ENCODE measurements around the gene TAC4.

DNA sequence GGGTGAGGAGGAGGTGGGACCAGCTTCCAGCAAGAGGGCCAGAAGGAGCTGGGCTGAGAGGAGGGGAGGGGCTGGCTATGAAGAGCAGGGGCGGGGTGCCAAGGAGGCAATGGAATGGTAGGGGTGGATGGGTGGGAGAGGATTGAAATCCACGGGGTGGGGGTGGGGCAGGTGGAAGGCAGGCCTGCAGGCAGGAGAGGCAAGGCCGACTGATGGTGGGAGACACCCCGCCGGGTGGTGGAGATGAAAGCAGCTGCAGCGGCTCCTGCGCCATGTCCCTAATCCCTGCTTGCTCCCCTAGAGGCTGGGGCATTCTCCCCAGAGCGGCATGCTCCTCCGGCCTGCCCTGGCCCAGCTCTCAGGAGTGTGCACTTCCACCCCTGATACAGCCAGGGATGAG, 27.8 kb upstream of the TAC4 start:
- TF ChIP-seq, protein P1, sequence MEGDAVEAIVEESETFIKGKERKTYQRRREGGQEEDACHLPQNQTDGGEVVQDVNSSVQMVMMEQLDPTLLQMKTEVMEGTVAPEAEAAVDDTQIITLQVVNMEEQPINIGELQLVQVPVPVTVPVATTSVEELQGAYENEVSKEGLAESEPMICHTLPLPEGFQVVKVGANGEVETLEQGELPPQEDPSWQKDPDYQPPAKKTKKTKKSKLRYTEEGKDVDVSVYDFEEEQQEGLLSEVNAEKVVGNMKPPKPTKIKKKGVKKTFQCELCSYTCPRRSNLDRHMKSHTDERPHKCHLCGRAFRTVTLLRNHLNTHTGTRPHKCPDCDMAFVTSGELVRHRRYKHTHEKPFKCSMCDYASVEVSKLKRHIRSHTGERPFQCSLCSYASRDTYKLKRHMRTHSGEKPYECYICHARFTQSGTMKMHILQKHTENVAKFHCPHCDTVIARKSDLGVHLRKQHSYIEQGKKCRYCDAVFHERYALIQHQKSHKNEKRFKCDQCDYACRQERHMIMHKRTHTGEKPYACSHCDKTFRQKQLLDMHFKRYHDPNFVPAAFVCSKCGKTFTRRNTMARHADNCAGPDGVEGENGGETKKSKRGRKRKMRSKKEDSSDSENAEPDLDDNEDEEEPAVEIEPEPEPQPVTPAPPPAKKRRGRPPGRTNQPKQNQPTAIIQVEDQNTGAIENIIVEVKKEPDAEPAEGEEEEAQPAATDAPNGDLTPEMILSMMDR (IDR thresholded peaks at IDR 0.05 in 2 of 3, conservative IDR thresholded peaks at IDR 0.05 in 1 of 3; ENCODE audit: insufficient read depth in 2 of 3, low read depth in 1 of 3, low read length in 3 of 3) = no peak
- no peak for TF ChIP-seq RFX5 (IDR thresholded peaks at IDR 0.05; ENCODE audit: low read depth, low read length)
- TF ChIP-seq ZNF121 (CRISPR knock-in tag; conservative IDR thresholded peaks at IDR 0.05) = no peak
- TF ChIP-seq, protein P2, sequence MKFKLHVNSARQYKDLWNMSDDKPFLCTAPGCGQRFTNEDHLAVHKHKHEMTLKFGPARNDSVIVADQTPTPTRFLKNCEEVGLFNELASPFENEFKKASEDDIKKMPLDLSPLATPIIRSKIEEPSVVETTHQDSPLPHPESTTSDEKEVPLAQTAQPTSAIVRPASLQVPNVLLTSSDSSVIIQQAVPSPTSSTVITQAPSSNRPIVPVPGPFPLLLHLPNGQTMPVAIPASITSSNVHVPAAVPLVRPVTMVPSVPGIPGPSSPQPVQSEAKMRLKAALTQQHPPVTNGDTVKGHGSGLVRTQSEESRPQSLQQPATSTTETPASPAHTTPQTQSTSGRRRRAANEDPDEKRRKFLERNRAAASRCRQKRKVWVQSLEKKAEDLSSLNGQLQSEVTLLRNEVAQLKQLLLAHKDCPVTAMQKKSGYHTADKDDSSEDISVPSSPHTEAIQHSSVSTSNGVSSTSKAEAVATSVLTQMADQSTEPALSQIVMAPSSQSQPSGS (CRISPR knock-in tag; IDR thresholded peaks at IDR 0.05) = no peak

All from K562 (cell line).